ENCODE data around the gene KCNH1.

Gene KCNH1

DNA sequence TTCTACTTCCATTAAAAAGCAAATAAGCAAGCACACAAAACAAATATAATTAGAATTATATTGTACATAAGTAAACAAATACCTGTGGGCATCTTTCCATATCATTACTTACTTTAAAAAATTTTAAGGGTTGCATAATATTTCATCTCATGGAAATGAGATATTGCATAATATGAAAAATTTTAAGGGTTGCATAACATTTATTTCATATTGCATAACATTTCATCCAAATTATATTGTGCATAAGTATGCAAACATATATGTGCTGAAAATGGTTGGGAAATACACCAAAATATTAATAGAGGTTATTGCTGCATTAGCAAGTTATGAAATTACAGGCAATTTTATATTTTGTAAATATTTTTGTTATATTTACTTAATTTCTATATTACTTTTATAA is 213.7 kb downstream of the KCNH1 start:
- DNase-seq (ENCODE audit: low spot score), result no peak

DNA sequence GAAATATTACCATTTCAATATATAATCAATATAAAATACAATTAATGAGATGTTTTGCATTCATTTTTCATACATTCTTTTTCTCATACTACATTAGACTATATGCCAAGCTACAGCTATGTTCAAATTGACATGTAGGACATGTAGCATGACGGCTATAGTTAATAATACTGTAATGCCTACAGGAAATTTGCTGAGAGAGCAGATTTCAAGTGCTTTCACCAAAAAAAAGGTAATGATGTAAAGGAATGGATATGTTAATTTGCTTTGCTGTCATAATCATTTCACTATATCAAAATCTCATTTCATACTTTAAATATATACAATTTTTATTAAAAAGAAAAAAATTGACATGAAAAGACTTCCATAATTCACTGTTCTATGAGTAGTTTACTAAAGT is 215.1 kb downstream of the KCNH1 start:
- no peak for DNase-seq (ENCODE audit: low spot score)

DNA sequence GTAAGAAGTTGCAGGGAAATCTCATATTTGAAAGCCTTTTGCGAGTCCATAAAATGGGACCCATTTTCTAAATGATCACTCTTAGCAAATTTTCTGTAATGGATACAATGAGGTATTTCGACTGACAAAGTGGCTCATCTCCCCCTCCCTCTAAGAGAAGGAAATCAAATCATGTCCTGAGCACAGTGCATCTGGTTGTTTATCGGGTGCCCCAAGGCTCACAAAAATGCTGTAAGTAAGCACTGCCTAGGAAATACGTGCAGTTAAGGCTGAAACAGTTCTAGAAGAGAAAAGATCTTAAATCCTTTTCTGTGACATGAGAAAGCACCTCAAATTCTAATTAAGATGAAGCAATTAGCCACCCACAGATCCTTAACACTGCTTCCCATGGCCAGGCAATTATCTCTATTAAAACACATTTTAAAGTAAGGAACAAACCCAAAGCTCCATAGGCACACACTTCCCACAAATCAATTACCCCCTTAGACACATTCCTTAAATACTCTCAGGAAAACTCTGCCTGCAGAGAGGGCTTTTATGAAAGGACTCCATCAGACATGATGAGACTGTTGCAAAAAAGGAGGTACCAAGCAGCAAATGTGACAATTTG is 216.3 kb downstream of the KCNH1 start:
- DNase-seq (ENCODE audit: low spot score), result no peak

DNA sequence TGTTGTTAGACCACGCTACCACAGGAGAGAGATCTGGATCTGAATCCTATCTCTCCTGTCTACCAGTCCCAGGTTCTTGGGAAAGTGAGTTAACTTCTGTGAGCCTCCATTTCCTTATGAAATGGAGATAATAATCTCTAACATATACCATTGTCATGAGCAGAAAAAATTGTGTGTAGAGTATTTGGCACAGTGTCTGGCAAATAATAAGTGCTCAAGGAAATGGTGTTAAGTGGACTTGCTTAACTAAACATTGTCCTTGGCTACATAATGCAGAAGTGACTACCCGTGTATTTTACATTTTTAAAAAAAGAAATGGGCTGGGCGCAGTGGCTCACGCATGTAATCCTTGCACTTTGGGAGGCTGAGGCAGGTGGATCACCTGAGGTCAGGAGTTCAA is 217.4 kb downstream of the KCNH1 start:
- DNase-seq (ENCODE audit: low spot score), result no peak

DNA sequence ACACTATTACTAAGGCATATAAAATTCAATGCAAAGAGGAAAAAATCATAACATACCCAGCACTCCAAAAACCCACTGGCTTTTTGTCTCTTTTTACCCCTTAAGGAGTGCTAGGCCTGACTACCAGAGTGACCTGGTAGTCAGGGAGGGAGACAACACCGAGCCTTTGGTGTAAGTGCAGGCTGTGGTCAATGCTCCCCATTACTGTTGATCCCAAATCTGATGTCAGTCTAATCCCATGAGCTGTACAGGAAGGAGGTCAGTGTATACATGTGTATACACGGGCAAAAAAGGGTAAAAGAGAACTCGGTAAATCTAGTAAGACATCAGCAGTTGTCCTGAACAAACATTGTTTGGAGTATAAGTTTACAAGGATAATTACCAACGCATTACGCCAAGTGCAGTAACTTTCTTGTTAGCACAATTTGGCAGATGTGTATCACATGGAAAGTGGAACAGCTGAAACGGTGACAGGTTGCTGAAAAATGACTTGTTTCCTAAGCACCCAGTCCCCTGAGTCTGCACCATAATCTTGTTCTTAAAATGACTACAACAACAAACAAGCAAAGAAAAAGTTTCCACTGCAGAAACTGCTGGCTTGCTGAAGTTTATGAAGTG is 217.9 kb downstream of the KCNH1 start:
- no peak for DNase-seq (ENCODE audit: low spot score)

- DNase-seq (ENCODE audit: low spot score), result no peak
Observed at GRCh38 chr1:210912752-210913151, 221.2 kb downstream of the KCNH1 start.

- DNase-seq (ENCODE audit: low spot score), result no peak
Observed at GRCh38 chr1:210910020-210910575, 223.8 kb downstream of the KCNH1 start.

DNA sequence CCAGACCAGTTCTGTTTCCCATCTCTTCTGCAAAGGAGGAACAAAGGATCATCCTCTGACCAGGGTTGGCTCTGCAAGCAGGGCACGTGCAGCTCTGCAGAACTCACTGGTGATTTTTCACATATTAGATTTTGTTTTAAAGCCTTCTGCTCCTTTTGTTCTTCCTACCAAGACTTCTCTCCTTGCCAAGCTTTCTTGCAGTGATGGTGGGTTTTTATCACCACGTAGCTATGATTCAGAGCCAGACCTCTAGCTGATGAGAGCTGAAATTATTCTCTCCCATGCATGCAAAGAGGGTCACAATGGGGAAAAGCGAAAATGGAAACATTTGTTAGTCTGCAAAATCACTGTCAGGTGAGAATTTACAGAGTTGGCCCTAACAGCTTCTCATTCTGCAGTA is 225.2 kb downstream of the KCNH1 start:
- DNase-seq (ENCODE audit: low spot score), result no peak

DNA sequence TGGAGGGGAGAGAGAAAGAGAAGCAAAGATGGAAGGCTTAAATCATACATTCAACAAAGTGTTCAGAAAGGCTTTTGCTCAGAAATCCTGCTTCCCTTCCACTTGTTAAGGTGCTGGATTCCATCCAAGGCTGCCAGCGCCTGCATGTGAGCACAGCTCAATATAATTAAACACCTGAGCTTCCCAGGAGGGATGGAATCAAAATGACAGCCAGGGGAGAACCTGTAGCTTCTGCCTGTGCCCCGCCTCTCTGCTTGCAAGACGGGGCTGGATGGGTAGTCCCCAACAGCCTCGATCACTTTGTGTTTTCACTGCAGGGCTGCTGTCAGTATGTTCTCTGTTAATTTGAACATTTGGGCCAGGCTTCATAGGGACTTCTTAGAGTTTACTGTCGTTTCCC is 225.7 kb downstream of the KCNH1 start:
- DNase-seq (ENCODE audit: low spot score), result no peak

- DNase-seq (ENCODE audit: low spot score), result no peak
Observed at GRCh38 chr1:210907251-210907805, 226.6 kb downstream of the KCNH1 start.

GRCh38 chr1:210905944-210906453 is 227.9 kb downstream of the KCNH1 start:
- DNase-seq (ENCODE audit: low spot score), result no peak

GRCh38 chr1:210905365-210905904 is 228.5 kb downstream of the KCNH1 start:
- DNase-seq (ENCODE audit: low spot score), result no peak

- no peak for DNase-seq (ENCODE audit: low spot score)
Observed at GRCh38 chr1:210901981-210902770, 231.8 kb downstream of the KCNH1 start.

GRCh38 chr1:210900820-210901219 is 233.1 kb downstream of the KCNH1 start:
- DNase-seq (ENCODE audit: low spot score), result no peak

GRCh38 chr1:210900079-210900478 is 233.9 kb downstream of the KCNH1 start:
- no peak for DNase-seq (ENCODE audit: low spot score)

- DNase-seq (ENCODE audit: low spot score), result no peak
Observed at GRCh38 chr1:210899676-210900075, 234.3 kb downstream of the KCNH1 start.

DNA sequence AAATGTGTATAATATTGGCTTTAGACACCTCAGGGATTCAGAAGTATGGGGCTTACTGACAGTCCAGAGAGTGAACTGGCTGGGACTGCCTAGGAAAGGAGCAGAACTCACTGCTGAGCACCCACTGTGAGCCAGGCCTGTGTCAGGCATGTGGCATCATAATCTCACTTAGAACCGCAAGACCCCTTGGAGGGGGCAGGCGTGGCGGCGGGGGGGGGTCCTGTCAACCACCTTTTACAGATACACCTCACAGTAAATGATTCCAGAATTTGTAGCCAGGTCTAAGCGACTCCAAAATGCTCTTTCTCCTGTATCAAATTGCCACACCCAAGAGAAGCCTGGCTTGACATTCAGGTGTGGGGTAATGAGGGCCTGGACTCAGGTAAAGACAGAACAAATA is 235.5 kb downstream of the KCNH1 start:
- DNase-seq (ENCODE audit: low spot score), result no peak

- DNase-seq (ENCODE audit: low spot score), result no peak
Observed at GRCh38 chr1:210883821-210884220, 250.1 kb downstream of the KCNH1 start.

- no peak for DNase-seq (ENCODE audit: low spot score)
Observed at GRCh38 chr1:210882414-210883221, 251.3 kb downstream of the KCNH1 start.

DNA sequence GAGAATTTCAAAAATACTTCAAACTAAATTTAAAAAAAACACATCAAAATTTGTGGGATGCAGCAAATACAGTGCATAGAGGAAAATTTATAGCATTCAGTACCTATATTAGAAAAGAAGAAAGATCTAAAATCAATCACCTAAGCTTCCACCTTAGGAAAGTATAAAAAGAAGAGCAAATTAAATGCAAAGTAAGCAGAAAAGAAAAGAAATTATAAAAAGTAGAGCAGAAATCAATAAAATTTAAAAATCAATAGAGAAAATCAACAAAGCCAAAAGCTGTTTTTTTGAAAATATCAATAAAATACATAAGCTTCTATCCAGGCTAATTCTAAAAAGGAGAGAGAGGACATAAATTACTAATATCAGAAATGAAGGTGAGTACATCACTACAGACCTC is 255.4 kb downstream of the KCNH1 start:
- no peak for DNase-seq (ENCODE audit: low spot score)

GRCh38 chr1:210876275-210876674 is 257.7 kb downstream of the KCNH1 start:
- DNase-seq (ENCODE audit: low spot score), result no peak

Measured in HuH-7.5 (cell line).